ENCODE measurements around the gene NYAP2.

DNA sequence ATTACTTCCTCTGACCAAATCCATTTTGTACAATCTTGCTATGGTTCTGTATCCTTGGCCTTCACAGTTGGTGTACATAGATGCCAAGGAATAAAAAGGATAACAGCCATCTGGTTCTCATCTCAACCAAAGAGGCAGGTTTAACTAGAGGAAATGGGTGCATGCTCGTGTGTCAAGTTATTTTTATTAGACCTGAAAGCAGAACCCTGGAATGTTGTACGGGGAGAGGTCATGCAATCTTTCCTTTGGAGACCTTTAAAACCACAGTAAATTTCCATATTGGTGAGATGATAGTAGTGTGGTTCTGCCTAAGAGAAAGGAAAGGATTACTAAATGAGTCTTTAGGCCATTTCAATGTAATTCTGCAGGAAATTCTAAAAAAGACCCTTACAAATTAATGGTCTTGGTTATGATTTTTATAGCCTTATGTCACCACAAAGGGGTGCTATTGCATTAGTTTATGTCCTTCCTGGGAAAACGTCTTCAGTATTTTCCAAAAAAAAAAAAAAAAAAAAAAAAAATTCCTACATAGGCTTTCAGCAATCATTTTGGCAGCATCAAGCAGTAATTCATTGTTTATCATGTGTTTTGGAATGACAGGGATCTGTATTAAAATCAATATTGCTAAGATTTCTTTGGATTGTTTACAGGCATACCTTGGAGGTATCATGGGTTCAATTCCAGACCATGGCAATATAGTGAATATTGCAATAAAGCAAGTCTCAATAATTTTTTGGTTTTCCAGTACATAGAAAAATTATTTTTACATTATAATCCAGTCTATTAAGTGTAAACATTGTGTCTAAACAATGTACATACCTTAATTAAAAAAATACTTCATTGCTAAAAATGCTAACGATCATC lies 270.8 kb downstream of the NYAP2 start:
- TF ChIP-seq CTCF (conservative IDR thresholded peaks at IDR 0.05) (peak; percentile 60), ZFX (IDR thresholded peaks at IDR 0.05) (no peak)
